ENCODE data around the gene OTULINL. TPM values are rescaled to one million over a fixed set of nuclear protein-coding genes. Genes with fewer than 3 reads are reported as not detected.

Gene OTULINL
- 16.9 to 24.0 TPM (median 22.3 TPM) in 5 replicates for total RNA-seq (2022; extraction: Qiagen RNA extraction)

GRCh38 chr5:14581106-14581890, at the start of gene OTULINL:
Gene OTULINL (plus strand): TSS chr5:14581792. CDS start chr5:14581895, 103 bp downstream.

Other genes with a start within 250 kb of the OTULINL start
- gene OTULIN, start 82.9 kb downstream of the OTULINL start, total RNA-seq (2022; extraction: Qiagen RNA extraction), result 18.6 to 22.4 TPM (median 22.2 TPM) in 5 replicates

Data from A549 treated with Hydrocortisone at 1 μM for 4 hours (cell line).